HG03095 (cell line): ENCODE results near the gene WEE2.
"Not testable (repeated sequence)": the region's sequence is repeated elsewhere in the genome, so short reads cannot be mapped to it uniquely, and the experiment has no call there.

Experiments used
- ATAC-seq: cut with Tn5 transposase; IDR thresholded peaks from one replicate; pipeline ENCODE4 v1.9.1; 2021; ENCODE audit warnings: moderate library complexity; ENCODE audit not compliant: unreplicated experiment

The WEE2 gene

GRCh38 chr7:141770083-141770583, 62.0 kb downstream of the WEE2 start:
- not testable (repeated sequence) for ATAC-seq

DNA sequence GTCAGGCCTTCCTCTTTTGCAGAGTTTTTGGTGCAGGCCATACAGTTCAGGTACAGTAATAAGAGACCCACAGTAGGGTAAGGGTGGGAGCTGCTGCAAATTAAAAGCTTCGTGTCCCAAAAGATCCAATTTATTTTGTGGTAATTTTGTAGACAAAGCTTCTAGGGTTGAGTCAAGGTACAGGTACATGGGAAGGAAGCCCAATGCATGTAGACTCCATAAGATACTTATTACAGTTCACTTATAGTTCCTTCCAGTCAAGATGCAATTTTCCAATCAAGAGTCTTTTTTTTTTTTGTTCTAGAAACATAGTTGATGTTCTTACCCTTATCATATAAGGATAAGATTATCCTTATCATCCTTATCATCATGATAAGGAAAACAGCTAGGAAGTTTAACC, 68.2 kb downstream of the WEE2 start, which contains the start of gene TAS2R4:
Gene TAS2R4 (plus strand): TSS at position 301 of the 400 bp plus-strand sequence. CDS start 1,815 bp downstream, outside the sequence.
- no peak for ATAC-seq
